Psoas muscle (tissue), 8 donors: Measurements from ENCODE around the gene CPLX4. TPM values are rescaled to one million over a fixed set of nuclear protein-coding genes. Genes with fewer than 3 reads are reported as not detected.

ENCODE experiments used
- ATAC-seq, 4 donors: fragments of 200-7000 bp; cut with Tn5 transposase; one replicate each; pipeline ENCODE4 v1.9.1; 2020; ENCODE audit warnings: moderate library complexity in 3 of 4, mild to moderate bottlenecking in 2 of 4
- DNase-seq, 2 donors: peaks; one replicate each; pipeline ENCODE4 v3.0.0-alpha.2; 2020
- H3K27ac ChIP-seq: fragments of 200-600 bp; one replicate; pipeline ENCODE4 v1.8.0; 2022
- H3K27me3 ChIP-seq, 3 donors: fragments of 200-600 bp in 1 of 3; one replicate each; pipeline versions ENCODE4 v1.6.1 to v1.8.0; 2013 to 2022; ENCODE audit warnings: low read length in 2 of 3, mild to moderate bottlenecking in 2 of 3, moderate library complexity in 1 of 3; ENCODE audit not compliant: insufficient read depth in 3 of 3
- H3K36me3 ChIP-seq, 2 donors: fragments of 200-600 bp in 1 of 2; one replicate each; pipeline versions ENCODE4 v1.6.1 to v1.8.0; 2013 to 2022; ENCODE audit warnings: low read depth in 1 of 2, mild to moderate bottlenecking in 1 of 2, moderate library complexity in 1 of 2; ENCODE audit not compliant: insufficient read depth in 1 of 2
- H3K4me1 ChIP-seq: fragments of 200-600 bp; one replicate; pipeline ENCODE4 v1.8.0; 2022
- H3K4me3 ChIP-seq: fragments of 200-600 bp; one replicate; pipeline ENCODE4 v1.8.0; 2022; ENCODE audit warnings: mild to moderate bottlenecking
- H3K9me3 ChIP-seq: fragments of 200-600 bp; one replicate; pipeline ENCODE4 v1.8.0; 2022
- WGBS, 3 donors: extraction: QIAGEN DNeasy Blood & Tissue Kit; methylation state at CpG; one replicate each; pipeline versions ENCODE4 v1.1.6 to v1.1.7; 2013; 5-methylcytosine and 5-hydroxymethylcytosine counted together
- intact Hi-C, 2 donors: fragments of 100-400 bp; cut with DNase I; formaldehyde crosslinking; loops; one replicate each; pipeline versions ENCODE4 v1.11.0 to v1.14.2; 2022
- polyA plus RNA-seq, 3 donors: library from polyadenylated mRNA; stranded (reverse); fragments of 200-250 nt; gene quantifications; one replicate each; pipeline ENCODE4 v1.2.3, GENCODE V29; 2013
- total RNA-seq, 4 donors: library from RNA; stranded (reverse); fragmentation: NEBNext Ultra II Directional in 2 of 4; extraction: Animal tissue kit (Norgen Biotek cat#: 25700) in 2 of 4; gene quantifications; one replicate each; pipeline versions ENCODE4 v1.2.1 to v1.2.4, GENCODE V29; 2021 to 2023
- TF ChIP-seq, protein P1 (sequence below): fragments of 200-600 bp; IDR thresholded peaks from one replicate; pipeline ENCODE4 v1.8.0; 2022; ENCODE audit warnings: antibody characterized with exemption
- donor health status: healthy with polysubstance abuse.
- donor health status: DM: no; HTN: no; CAD: no; lungs with moderate emphysema.
- donor health status: Bipolar disorder and iron deficiency.
- donor health status: healthy.
- donor health status: DM: yes; HTN: yes; CAD: no.
- donor health status: DM: no; HTN: no; CAD: no.
- donor health status: DM: no; HTN: no; CAD: no.
- donor health status: DM: yes; HTN: yes; CAD: no.

CPLX4 gene
- total and polyA plus RNA-seq, 7 donors = not detected

DNA sequence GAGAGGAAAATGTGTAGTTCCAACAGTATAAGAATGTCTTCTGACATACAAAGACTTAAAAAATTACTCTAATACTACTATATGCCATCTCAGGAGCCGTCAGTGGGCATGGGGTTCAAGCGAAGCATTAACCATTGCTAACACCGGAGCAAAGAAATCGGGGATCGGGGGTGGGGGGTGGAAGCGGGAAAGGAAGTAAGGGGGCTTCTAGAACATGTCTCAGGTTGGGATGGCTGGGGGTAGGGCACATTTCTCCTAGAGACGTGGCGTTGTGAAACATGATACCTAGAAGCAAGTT lies 39.9 kb upstream of the CPLX4 start:
- intact Hi-C loops = loop anchor here in 1 of 2 donors (2.0 kb wide), 1 partner anchor 30 kb away; no protein-coding TSS in a partner anchor
- no peak for ATAC-seq
- H3K27ac ChIP-seq = peak overlapping the region; percentile 94
- no peaks in the 10 kb centered on the region for H3K27me3 ChIP-seq
- peak overlapping the region; percentile 80 for H3K4me3 ChIP-seq
- peaks cover 0 to 26% of the 10 kb centered on the region in 2 donors for H3K36me3 ChIP-seq
- WGBS, 3 donors = 0 to 1% (median 1%) methylated on average over 8 of the region's 8 CpGs
- H3K4me1 ChIP-seq = peaks cover 24% of the 10 kb centered on the region
- DNase-seq = no peak
- no peaks in the 10 kb centered on the region for H3K9me3 ChIP-seq
- TF ChIP-seq, protein P1, sequence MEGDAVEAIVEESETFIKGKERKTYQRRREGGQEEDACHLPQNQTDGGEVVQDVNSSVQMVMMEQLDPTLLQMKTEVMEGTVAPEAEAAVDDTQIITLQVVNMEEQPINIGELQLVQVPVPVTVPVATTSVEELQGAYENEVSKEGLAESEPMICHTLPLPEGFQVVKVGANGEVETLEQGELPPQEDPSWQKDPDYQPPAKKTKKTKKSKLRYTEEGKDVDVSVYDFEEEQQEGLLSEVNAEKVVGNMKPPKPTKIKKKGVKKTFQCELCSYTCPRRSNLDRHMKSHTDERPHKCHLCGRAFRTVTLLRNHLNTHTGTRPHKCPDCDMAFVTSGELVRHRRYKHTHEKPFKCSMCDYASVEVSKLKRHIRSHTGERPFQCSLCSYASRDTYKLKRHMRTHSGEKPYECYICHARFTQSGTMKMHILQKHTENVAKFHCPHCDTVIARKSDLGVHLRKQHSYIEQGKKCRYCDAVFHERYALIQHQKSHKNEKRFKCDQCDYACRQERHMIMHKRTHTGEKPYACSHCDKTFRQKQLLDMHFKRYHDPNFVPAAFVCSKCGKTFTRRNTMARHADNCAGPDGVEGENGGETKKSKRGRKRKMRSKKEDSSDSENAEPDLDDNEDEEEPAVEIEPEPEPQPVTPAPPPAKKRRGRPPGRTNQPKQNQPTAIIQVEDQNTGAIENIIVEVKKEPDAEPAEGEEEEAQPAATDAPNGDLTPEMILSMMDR = no peak

DNA sequence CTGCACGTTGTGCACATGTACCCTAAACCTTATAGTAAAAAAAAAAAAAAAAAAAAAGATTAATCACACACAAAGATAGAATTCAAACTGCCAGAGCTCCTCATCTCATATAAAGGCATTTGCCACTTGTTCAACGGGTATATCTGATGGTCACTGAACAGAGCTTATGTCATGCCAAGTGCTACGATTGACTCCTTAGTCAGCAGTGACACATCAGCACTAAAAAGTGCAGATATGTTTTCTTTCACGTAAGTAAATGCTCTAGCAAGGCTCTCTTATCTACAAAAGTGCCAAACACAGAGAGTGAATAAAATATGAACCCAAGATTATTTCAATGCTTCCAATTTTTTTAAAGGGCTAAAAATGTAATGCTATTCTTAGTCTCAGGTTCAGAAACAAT lies 39.5 kb upstream of the CPLX4 start:
- intact Hi-C loops = loop anchor here in 1 of 2 donors (2.0 kb wide), 1 partner anchor 31 kb away; no protein-coding TSS in a partner anchor
- Histone ChIP-seq H3K4me3 (peak overlapping the region; percentile 80), H3K27me3 (no peaks in the 10 kb centered on the region), H3K27ac (peak overlapping the region; percentile 94), H3K36me3 (peaks cover 0 to 30% of the 10 kb centered on the region in 2 donors), H3K9me3 (no peaks in the 10 kb centered on the region), H3K4me1 (peaks cover 24% of the 10 kb centered on the region)
- WGBS, 3 donors = 6 to 11% (median 8%) methylated on average over 4 of the region's 4 CpGs
- TF ChIP-seq, protein P1 = no peak
- peak in 3 of 4 donors; percentile 30 to 62 (median 47) for ATAC-seq
- DNase-seq = no peak

DNA sequence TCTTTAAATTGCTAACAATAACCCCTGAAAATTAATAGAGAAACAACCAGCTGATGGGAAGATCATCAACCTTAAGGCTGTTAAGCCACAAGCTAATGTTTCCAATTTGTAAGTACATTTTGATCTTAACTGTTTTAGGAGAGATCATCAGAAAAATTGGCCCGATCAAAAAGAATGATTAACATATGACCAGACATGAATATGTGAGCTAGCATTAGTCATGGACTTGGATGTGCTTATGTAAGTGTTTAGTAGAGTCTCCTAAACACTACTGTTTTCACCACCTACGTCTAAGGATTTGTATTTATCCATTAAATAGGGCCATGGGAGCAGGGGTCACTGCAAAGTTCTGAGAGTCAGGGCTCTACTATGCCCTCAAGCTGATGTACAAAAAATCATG lies 36.3 kb upstream of the CPLX4 start:
- TF ChIP-seq, protein P1 = no peak
- peaks cover 14% of the 10 kb centered on the region for H3K4me1 ChIP-seq
- DNase-seq (no peak), ATAC-seq (no peak)
- no peak overlapping the region for H3K27ac ChIP-seq
- WGBS, 3 donors = 84 to 95% (median 93%) methylated on average over 2 of the region's 2 CpGs
- H3K27me3 ChIP-seq = no peaks in the 10 kb centered on the region
- H3K36me3 ChIP-seq = peaks cover 9 to 62% of the 10 kb centered on the region in 2 donors
- no peak overlapping the region for H3K4me3 ChIP-seq
- H3K9me3 ChIP-seq = no peaks in the 10 kb centered on the region
- intact Hi-C loops = no loop called here

DNA sequence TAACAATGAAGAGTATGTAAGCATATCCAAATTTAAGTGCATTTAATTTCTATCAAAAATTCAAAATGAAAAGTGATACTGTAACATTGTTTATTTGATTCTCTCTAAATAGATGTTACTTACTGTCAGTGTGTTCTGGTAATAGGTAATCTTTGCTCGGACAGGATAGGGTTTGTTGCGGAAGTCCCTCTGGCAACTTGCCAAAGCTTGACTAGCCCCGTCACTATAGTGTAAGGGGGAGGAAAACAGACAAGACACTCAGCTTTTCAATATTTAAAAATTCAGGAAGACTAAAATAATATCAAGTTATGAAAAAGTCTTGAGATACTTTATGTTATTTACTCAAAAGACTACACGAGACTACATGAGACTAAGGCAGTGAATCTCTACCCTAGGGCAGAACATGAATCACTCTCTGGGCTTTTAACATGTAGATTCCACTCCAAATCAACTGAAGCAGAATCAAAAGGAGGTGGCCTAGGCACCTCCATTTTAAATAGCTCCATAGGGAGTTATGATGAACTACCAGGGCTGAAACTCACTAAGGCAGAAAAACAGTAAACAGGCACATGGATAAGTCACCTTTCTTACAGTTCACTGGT lies 34.7 kb upstream of the CPLX4 start:
- Histone ChIP-seq H3K27me3 (no peaks in the 10 kb centered on the region), H3K4me3 (no peak overlapping the region), H3K4me1 (peaks cover 14% of the 10 kb centered on the region), H3K27ac (no peak overlapping the region), H3K36me3 (peaks cover 9 to 77% of the 10 kb centered on the region in 2 donors), H3K9me3 (no peaks in the 10 kb centered on the region)
- intact Hi-C loops = no loop called here
- DNase-seq (no peak), ATAC-seq (no peak)
- TF ChIP-seq, protein P1 = no peak
- WGBS, 3 donors = 75 to 77% (median 75%) methylated on average over 4 of the region's 4 CpGs
